GM12865 (cell line): ENCODE results near the gene MCU.
"Not testable (repeated sequence)": the region's sequence is repeated elsewhere in the genome, so short reads cannot be mapped to it uniquely, and the experiment has no call there.

Experiments used
- DNase-seq: peaks from one replicate; pipeline ENCODE4 v3.0.0; 2010; ENCODE audit warnings: low read depth
- H3K4me3 ChIP-seq: 2 replicates; pipeline ENCODE4 v1.5.1; 2011; ENCODE audit warnings: mild to moderate bottlenecking, low read depth, low read length, control low read depth
- CTCF ChIP-seq: IDR thresholded peaks from 2 replicates; pipeline ENCODE4 v1.5.1; 2011; ENCODE audit warnings: low read length, control low read depth, low read depth, inconsistent platforms; ENCODE audit not compliant: insufficient read depth; ENCODE audit errors: missing control alignments

Gene MCU

DNA sequence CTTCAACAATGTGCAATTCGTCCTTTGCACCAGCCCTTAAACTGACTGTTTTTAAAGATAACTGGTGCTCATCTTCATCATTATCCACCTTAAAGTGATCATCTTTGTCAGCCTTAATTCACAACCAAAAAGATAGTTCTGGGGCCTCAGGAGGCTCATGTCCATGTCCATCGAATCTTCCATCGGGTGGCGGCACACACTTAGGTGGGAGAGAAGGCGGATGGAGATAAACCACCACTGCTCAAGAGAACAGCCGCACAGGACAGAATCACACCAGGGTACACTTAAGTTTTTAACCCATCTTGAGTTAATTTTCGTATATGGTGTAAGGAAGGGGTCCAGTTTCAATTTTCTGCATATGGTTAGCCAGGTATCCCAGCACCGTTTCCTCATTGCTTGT lies 226.4 kb downstream of the MCU start:
- no peak overlapping the region for H3K4me3 ChIP-seq
- no peak for DNase-seq
- TF ChIP-seq CTCF = no peak

DNA sequence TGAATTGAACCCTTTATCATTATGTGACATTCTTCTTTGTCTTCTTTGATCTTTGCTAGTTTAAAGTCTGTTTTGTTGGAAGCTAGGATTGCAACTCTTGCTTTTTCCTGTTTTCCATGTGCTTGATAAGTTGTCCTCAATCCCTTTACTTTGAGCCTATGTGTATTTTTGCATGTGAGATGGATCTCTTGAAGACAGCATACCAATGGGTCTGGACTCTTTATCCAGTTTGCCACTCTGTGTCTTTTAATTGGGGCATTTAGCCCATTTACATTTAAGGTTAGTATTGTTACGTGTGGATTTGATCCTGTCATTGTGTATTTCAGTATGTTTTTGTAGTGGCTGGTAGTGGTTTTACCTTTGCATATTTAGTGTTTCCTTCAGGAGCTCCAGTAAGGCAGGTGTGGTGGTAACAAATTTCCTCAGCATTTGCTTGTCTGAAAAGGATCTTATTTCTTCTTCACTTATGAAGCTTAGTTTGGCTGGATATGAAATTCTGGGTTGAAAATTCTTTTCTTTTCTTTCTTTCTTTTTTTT lies 229.3 kb downstream of the MCU start:
- not testable (repeated sequence) for DNase-seq, H3K4me3 ChIP-seq

DNA sequence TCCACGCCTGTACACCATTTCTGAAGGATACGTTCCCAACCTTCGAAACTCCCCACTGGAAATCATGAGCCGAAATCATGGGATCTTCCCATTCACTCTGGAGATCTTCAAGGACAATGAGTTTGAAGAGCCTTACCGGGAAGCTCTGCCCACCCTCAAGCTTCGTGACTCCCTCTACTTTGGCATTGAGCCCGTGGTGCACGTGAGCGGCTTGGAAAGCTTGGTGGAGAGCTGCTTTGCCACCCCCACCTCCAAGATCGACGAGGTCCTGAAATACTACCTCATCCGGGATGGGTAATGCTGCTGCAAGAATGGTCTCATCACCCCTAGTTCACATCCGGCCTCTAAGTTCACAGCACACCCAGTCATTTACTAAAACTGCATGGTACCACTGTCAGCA lies 232.4 kb downstream of the MCU start:
- no peak overlapping the region for H3K4me3 ChIP-seq
- DNase-seq = no peak
- no peak for TF ChIP-seq CTCF

- no peak for DNase-seq
- H3K4me3 ChIP-seq = no peak overlapping the region
- no peak for TF ChIP-seq CTCF
These were observed 234.1 kb downstream of the MCU start for GRCh38 chr10:72925951-72926465.

- TF ChIP-seq CTCF = no peak
- no peak for DNase-seq
- H3K4me3 ChIP-seq = no peak overlapping the region
These were observed 235.5 kb downstream of the MCU start for GRCh38 chr10:72927485-72927884.

GRCh38 chr10:72928798-72929197 lies 236.9 kb downstream of the MCU start:
- no peak for DNase-seq
- no peak overlapping the region for H3K4me3 ChIP-seq
- no peak for TF ChIP-seq CTCF

- no peak for TF ChIP-seq CTCF
- no peak for DNase-seq
- H3K4me3 ChIP-seq = no peak overlapping the region
These were observed 238.3 kb downstream of the MCU start for GRCh38 chr10:72930276-72930675.
